ENCODE measurements around the gene FBXW7.

Gene FBXW7

DNA sequence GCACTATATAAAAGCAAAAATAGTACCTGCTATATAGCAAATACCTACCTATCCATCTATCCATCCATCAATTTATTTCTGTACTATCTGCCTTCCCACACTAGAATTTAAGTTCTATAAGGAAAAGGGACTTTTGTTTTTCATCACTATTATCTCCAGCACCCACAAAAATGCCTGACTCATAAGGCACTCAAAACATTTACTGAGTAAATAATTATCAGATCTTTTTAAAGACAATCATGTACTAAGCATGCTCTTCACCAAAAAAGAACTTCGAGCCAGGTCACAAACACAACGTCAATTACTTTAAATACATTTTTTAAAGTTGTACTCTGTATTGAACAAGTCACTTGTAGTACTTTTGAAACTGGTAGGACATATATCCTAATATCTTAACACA, 119.9 kb downstream of the FBXW7 start:
- Histone ChIP-seq H3K4me3 (ENCODE audit: low read length) (no peak overlapping the region), H3K4me1 (ENCODE audit: control insufficient read depth, insufficient read depth, low read length) (peaks cover 13% of the 10 kb centered on the region), H3K27me3 (ENCODE audit: control insufficient read depth, insufficient read depth, low read length) (no peaks in the 10 kb centered on the region), H3K9me3 (replicated peaks; ENCODE audit: low read length) (no peaks in the 10 kb centered on the region), H3K4me2 (ENCODE audit: low read length) (peak overlapping the region; percentile 39), H3K36me3 (ENCODE audit: insufficient read depth, low read length) (peaks cover 2% of the 10 kb centered on the region), H3K9ac (ENCODE audit: low read depth, low read length) (no peak overlapping the region)

DNA sequence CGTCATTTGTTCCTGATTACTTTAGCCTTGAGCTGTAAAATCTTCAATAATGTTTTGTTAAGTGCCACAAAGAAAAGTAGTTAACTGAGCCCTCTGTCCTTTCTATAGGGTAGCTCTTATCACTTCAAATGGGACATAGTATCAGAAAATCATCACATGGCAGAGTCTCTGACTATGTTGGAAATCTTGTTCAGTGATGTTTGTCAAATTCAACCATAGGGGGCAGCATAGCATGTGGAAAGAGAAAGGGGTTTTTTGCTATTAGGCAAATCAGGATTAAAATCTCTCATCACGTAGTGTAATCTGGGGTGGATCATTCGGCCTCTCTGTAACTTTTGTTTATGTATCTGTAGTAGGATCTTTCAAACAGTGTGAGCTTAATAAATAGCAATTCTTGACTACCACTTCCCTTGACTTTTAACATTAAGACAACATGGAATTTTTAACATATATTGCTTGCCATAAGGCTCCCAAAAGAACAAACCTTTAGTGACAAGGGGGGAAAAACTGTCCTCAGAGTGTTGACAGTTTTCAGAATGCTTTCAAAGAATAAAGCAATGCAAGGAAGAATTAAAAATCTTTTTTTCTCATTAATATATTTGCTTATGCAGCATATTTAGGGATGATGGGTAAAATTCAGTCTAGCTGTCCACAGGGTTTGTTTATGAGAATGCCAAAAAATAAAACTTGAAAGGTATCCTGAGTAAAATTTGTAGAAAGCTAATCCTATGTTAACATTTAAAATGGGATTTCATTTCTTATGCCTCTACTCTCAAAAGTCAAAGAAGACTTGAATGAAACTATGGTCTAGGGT, 127.2 kb downstream of the FBXW7 start:
- Histone ChIP-seq H3K9ac (ENCODE audit: low read depth, low read length) (no peak overlapping the region), H3K27me3 (ENCODE audit: control insufficient read depth, insufficient read depth, low read length) (no peaks in the 10 kb centered on the region), H3K9me3 (replicated peaks; ENCODE audit: low read length) (no peaks in the 10 kb centered on the region), H3K4me2 (ENCODE audit: low read length) (no peak overlapping the region), H3K4me1 (ENCODE audit: control insufficient read depth, insufficient read depth, low read length) (no peaks in the 10 kb centered on the region), H3K36me3 (ENCODE audit: insufficient read depth, low read length) (peaks cover 2% of the 10 kb centered on the region), H3K4me3 (ENCODE audit: low read length) (no peak overlapping the region)

DNA sequence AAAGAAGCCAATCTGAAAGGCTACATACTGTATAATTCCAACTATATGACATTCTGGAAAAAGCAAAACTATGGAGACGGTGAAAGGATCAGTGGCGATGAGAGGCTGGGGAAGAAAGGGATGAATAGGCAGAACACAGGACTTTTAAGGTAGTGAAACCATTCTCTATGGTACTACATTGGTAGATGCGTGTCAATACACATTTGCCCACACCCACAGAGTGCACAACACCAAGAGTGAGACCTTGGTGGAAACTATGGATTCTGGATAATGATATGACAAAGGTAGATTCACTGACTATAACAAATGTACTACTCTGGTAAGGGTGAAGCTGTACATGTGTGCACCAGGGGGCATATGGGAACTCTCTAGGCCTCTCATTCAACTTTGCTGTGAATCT, 134.5 kb downstream of the FBXW7 start:
- Histone ChIP-seq H3K4me1 (ENCODE audit: control insufficient read depth, insufficient read depth, low read length) (no peaks in the 10 kb centered on the region), H3K9me3 (replicated peaks; ENCODE audit: low read length) (no peaks in the 10 kb centered on the region), H3K27me3 (ENCODE audit: control insufficient read depth, insufficient read depth, low read length) (no peaks in the 10 kb centered on the region), H3K9ac (ENCODE audit: low read depth, low read length) (no peak overlapping the region), H3K4me3 (ENCODE audit: low read length) (no peak overlapping the region), H3K36me3 (ENCODE audit: insufficient read depth, low read length) (no peaks in the 10 kb centered on the region), H3K4me2 (ENCODE audit: low read length) (no peak overlapping the region)

DNA sequence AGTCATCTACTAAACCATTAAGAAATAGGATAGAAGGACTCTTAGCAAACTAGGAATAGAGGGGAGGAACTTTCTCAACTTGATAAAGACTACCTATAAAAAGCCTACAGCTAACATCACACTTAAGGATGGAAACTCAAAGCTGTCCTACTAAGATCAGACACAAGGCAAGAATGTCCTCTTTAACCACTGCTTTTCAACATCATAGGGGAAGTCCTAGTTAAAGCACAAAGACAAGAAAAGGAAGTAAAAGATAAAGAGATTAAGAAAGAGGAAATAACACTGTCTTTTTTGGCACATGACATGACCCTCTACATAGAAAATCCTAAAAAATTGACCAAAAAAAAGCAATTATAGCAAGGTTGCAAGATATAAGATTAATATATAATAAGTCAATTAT, 136.6 kb downstream of the FBXW7 start:
- Histone ChIP-seq H3K9me3 (replicated peaks; ENCODE audit: low read length) (no peaks in the 10 kb centered on the region), H3K4me3 (ENCODE audit: low read length) (no peak overlapping the region), H3K9ac (ENCODE audit: low read depth, low read length) (no peak overlapping the region), H3K27me3 (ENCODE audit: control insufficient read depth, insufficient read depth, low read length) (no peaks in the 10 kb centered on the region), H3K36me3 (ENCODE audit: insufficient read depth, low read length) (no peaks in the 10 kb centered on the region), H3K4me1 (ENCODE audit: control insufficient read depth, insufficient read depth, low read length) (no peaks in the 10 kb centered on the region), H3K4me2 (ENCODE audit: low read length) (no peak overlapping the region)

DNA sequence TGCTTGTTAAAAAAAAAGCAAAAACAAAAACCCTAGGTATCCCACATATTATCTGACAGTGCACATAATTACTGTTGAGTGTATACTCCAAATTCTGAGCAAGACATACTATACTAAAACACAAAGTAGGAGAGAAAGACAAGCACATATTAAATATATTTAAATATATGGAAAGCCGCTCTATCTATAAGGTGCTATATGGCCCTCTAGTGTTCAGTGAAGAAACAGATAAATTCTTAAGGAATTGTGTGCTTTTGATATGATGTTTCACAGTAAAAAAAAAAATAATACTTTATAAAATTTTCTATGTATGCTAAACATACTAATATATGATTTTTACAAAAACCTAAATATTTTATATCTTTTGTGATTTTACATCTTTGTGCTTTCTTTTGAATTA, 137.8 kb downstream of the FBXW7 start:
- H3K4me3 ChIP-seq (ENCODE audit: low read length), result no peak overlapping the region
- no peaks in the 10 kb centered on the region for H3K36me3 ChIP-seq (ENCODE audit: insufficient read depth, low read length)

DNA sequence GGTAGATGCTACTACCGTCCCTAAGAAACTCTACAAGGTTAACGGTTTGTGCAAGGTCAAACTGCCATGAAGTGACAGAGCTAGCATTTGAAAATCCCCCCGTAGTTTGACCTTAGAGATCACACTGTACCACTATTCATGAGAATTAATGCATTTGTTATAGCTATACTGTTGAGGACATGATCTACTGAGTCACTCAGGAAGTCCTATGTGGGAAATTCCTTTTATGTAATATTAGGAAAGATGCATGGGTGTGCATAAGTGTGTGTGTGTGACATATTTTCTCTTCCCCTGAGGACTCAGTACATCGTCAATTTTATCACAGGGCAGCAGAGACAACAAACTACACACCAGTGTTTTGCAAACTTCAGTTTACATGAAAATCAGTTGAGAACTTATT, 141.1 kb downstream of the FBXW7 start:
- Histone ChIP-seq H3K4me1 (ENCODE audit: control insufficient read depth, insufficient read depth, low read length) (no peaks in the 10 kb centered on the region), H3K4me2 (ENCODE audit: low read length) (no peak overlapping the region), H3K9ac (ENCODE audit: low read depth, low read length) (no peak overlapping the region), H3K9me3 (replicated peaks; ENCODE audit: low read length) (no peaks in the 10 kb centered on the region), H3K4me3 (ENCODE audit: low read length) (no peak overlapping the region), H3K27me3 (ENCODE audit: control insufficient read depth, insufficient read depth, low read length) (no peaks in the 10 kb centered on the region), H3K36me3 (ENCODE audit: insufficient read depth, low read length) (no peaks in the 10 kb centered on the region)

More for the DNA sequence above, 137.8 kb downstream of the FBXW7 start:
- Histone ChIP-seq H3K9me3 (replicated peaks; ENCODE audit: low read length) (no peaks in the 10 kb centered on the region), H3K9ac (ENCODE audit: low read depth, low read length) (no peak overlapping the region), H3K4me2 (ENCODE audit: low read length) (no peak overlapping the region), H3K27me3 (ENCODE audit: control insufficient read depth, insufficient read depth, low read length) (no peaks in the 10 kb centered on the region), H3K4me1 (ENCODE audit: control insufficient read depth, insufficient read depth, low read length) (no peaks in the 10 kb centered on the region)

DNA sequence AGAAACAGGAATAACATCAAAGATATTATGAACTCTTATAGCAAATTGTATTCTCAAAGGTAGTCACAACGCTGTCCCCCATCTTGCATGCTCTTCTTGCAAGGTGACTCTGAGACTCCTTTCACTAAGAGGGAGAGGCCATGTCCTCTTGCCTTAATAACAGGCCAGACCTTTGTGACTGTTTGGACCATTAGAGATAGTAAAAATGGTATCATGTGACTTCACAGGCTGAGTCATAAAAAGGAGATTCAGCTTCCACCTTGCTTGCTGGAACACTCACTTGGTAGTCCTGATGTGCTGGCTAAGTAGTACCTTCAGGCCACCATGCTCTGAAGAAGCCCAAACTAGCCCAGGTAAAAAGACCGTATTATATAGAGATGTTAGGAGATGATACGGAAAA, 143.8 kb downstream of the FBXW7 start:
- no peaks in the 10 kb centered on the region for H3K36me3 ChIP-seq (ENCODE audit: insufficient read depth, low read length)
- H3K9me3 ChIP-seq (replicated peaks; ENCODE audit: low read length), result no peaks in the 10 kb centered on the region
- H3K4me1 ChIP-seq (ENCODE audit: control insufficient read depth, insufficient read depth, low read length), result no peaks in the 10 kb centered on the region
- no peak overlapping the region for H3K4me2 ChIP-seq (ENCODE audit: low read length)
- no peak overlapping the region for H3K9ac ChIP-seq (ENCODE audit: low read depth, low read length)
- no peak overlapping the region for H3K4me3 ChIP-seq (ENCODE audit: low read length)
- no peaks in the 10 kb centered on the region for H3K27me3 ChIP-seq (ENCODE audit: control insufficient read depth, insufficient read depth, low read length)

DNA sequence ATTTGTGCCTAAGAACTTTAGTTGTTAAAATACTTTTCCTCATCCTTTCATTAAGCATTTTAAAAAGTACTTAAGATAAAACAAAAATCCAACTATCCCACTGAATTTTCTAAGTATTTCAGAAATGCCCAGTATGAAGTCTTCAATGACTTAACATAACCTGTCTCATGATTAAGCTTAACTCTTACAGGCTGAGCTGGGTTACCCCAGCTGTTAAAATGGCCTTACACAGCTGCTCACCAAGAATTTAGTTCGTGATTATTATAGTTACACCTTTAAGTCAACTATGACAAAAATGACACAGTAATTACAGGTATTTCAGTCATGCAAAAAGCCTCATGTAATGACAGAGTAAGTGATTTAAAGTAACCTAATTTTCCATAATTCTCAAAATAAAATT, 145.7 kb downstream of the FBXW7 start:
- Histone ChIP-seq H3K36me3 (ENCODE audit: insufficient read depth, low read length) (no peaks in the 10 kb centered on the region), H3K9me3 (replicated peaks; ENCODE audit: low read length) (no peaks in the 10 kb centered on the region), H3K27me3 (ENCODE audit: control insufficient read depth, insufficient read depth, low read length) (no peaks in the 10 kb centered on the region), H3K4me1 (ENCODE audit: control insufficient read depth, insufficient read depth, low read length) (no peaks in the 10 kb centered on the region), H3K4me2 (ENCODE audit: low read length) (no peak overlapping the region), H3K4me3 (ENCODE audit: low read length) (no peak overlapping the region), H3K9ac (ENCODE audit: low read depth, low read length) (no peak overlapping the region)

DNA sequence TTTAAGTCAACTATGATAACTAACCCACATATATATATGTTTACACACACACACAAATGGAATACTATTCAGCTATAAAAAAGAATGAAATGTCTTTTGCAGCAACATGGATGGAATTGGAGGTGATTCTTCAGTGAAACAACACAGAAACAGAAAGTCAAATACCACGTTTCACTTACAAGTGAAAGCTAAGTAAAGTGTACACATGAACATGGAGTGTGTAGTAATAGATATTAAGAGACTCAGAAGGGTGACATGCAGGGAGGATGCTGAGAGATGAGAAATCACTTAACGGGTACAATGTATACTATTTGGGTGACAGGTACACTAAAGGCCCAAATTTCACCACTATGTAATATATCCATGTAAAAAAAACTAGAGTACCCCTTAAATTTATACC, 146.5 kb downstream of the FBXW7 start:
- Histone ChIP-seq H3K27me3 (ENCODE audit: control insufficient read depth, insufficient read depth, low read length) (no peaks in the 10 kb centered on the region), H3K36me3 (ENCODE audit: insufficient read depth, low read length) (no peaks in the 10 kb centered on the region), H3K4me1 (ENCODE audit: control insufficient read depth, insufficient read depth, low read length) (no peaks in the 10 kb centered on the region), H3K4me2 (ENCODE audit: low read length) (no peak overlapping the region), H3K4me3 (ENCODE audit: low read length) (no peak overlapping the region), H3K9me3 (replicated peaks; ENCODE audit: low read length) (no peaks in the 10 kb centered on the region), H3K9ac (ENCODE audit: low read depth, low read length) (no peak overlapping the region)

DNA sequence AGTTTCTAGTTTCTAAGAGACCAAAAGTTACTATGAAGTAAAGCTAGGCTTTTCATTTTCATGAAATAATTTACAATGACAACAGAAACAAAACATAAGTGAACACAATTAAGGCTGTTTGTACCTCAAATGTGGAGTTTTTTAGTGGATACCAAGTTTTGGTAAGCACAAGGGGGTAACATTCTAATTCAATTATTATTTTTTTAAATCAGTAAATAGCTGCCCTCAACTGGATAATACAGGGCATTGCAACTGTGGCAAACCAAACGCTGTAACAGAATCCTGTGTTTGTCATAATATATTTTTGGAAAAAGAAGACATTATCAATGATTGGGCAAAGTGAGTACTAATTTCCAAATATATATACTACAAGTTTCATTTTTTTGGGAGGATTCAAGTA, 150.3 kb downstream of the FBXW7 start:
- Histone ChIP-seq H3K9ac (ENCODE audit: low read depth, low read length) (no peak overlapping the region), H3K27me3 (ENCODE audit: control insufficient read depth, insufficient read depth, low read length) (no peaks in the 10 kb centered on the region), H3K36me3 (ENCODE audit: insufficient read depth, low read length) (no peaks in the 10 kb centered on the region), H3K4me2 (ENCODE audit: low read length) (no peak overlapping the region), H3K4me1 (ENCODE audit: control insufficient read depth, insufficient read depth, low read length) (no peaks in the 10 kb centered on the region), H3K9me3 (replicated peaks; ENCODE audit: low read length) (no peaks in the 10 kb centered on the region), H3K4me3 (ENCODE audit: low read length) (no peak overlapping the region)

DNA sequence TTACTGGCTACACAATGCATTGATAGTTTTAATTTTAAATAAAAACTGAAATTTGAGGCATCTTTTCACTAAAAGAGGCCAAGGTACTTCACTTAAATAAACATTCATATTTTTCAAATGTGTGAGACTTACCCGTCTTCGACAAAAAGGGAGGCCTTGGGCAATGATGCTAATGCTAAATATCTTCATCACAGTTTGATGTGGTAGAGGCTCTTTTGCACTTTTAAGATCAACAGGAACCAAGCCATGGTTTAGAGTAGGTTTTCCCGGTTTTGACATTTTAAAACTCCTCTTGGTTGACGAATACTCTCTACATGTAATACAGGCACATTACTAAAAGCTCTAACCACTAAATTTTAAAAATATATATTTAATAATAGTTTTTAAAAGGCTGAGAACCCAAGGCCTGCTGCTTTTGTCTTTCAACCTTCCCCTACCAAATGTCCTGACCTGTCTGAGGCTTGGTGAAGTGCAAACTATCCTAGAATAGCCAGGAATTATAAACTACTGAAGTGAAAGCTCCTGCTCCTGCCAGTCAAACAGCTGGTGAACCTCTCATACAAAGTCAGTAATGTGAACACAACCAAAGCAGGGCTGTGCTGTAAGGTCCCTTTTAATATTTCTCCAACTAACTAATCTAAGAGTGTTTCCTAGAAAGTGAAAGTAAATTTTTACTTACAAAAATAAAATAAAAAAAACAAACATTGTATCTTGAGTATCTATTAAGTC, 153.7 kb downstream of the FBXW7 start:
- Histone ChIP-seq H3K36me3 (ENCODE audit: insufficient read depth, low read length) (no peaks in the 10 kb centered on the region), H3K4me1 (ENCODE audit: control insufficient read depth, insufficient read depth, low read length) (no peaks in the 10 kb centered on the region), H3K9me3 (replicated peaks; ENCODE audit: low read length) (no peaks in the 10 kb centered on the region), H3K4me2 (ENCODE audit: low read length) (peak overlapping the region; percentile 74), H3K4me3 (ENCODE audit: low read length) (no peak overlapping the region), H3K9ac (ENCODE audit: low read depth, low read length) (no peak overlapping the region), H3K27me3 (ENCODE audit: control insufficient read depth, insufficient read depth, low read length) (no peaks in the 10 kb centered on the region)

DNA sequence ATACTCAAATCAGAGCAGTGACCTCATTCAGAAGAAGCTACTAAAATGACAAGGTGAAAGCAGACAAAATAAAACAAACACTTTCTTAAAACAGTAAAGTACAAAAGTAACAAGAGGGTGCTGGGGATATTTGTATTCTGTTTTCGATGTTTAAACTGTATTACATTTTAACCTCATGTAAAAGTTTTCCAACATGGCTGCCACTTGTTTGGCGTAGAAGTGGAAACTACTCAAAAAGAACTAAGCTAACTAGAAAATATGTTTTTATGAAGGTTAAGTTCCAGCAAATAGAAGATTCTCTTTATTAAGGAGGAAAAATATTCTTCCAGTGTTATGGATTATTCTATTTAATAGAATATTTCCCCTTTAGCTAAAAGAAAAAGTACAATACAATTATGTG, 155.0 kb downstream of the FBXW7 start:
- no peak overlapping the region for H3K4me2 ChIP-seq (ENCODE audit: low read length)
- H3K9ac ChIP-seq (ENCODE audit: low read depth, low read length), result no peak overlapping the region
- H3K27me3 ChIP-seq (ENCODE audit: control insufficient read depth, insufficient read depth, low read length), result no peaks in the 10 kb centered on the region
- H3K4me1 ChIP-seq (ENCODE audit: control insufficient read depth, insufficient read depth, low read length), result no peaks in the 10 kb centered on the region
- H3K36me3 ChIP-seq (ENCODE audit: insufficient read depth, low read length), result no peaks in the 10 kb centered on the region
- H3K9me3 ChIP-seq (replicated peaks; ENCODE audit: low read length), result no peaks in the 10 kb centered on the region
- H3K4me3 ChIP-seq (ENCODE audit: low read length), result no peak overlapping the region

Data from skeletal muscle satellite cell (primary cell).